NCI-H1105 (cell line): ENCODE data around the gene SFTPB.
"Not testable (repeated sequence)": the region's sequence is repeated elsewhere in the genome, so short reads cannot be mapped to it uniquely, and the experiment has no call there.

Experiments used
- DNase-seq: peaks from one replicate; lab custom pipeline; 2025; lab: John Stamatoyannopoulos, UW

SFTPB gene

GRCh38 chr2:85668009-85668856 is at the start of gene SFTPB:
Gene SFTPB (minus strand): TSS chr2:85668199. CDS start chr2:85668183, 16 bp downstream.
- DNase-seq, result peak; percentile 14

- DNase-seq, result no peak
These were observed 49.5 kb upstream of the SFTPB start for GRCh38 chr2:85717308-85718008.

DNA sequence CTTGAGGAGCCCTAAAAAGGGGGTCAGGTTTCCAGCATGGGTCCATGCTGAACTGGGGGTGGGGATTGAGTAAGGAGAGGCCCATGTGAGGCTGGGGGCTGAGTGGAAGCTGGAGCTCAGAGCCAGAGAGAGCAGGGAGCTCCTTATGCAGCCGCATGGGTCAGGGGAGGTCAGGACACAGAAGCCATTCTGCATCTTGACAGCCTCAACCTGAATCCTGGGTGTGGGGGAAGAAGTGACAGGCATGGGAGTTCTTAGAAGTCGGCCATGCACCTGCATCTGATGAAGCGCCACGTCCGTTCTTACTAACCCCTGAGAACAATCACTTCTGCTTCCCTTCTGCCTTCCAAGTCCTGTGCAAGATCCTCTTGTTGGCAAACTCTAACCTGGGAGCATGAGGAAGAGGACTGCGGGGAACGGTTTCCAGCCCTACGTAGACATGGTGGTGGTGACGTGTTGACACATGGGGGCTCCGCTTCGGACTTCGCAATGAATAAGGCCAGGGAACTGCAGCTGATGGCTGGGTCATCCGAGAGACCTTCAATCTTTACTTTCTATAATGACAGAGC is 48.4 kb upstream of the SFTPB start:
- DNase-seq, result no peak

- no peak for DNase-seq
These were observed 46.8 kb upstream of the SFTPB start for GRCh38 chr2:85714841-85715240.

DNA sequence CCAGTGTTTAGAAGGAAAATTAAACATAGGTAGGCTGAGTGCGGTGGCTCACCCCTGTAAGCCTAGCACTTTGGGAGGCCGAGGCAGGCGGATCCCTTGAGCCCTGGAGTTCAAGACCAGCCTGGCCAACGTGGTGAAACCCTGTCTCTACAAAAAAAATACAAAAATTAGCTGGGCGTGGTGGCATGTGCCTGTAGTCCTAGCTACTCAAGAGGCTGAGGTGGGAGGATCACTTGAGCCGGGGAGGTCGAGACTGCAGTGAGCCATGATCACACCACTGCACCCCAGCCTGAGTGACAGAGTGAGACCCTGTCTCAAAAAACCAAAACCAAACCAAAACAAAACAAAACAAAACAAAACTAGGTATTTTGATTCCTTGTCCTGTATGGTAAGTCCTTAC is 46.4 kb upstream of the SFTPB start:
- not testable (repeated sequence) for DNase-seq

GRCh38 chr2:85713836-85714235 is 45.8 kb upstream of the SFTPB start:
- DNase-seq, result peak; percentile 17

GRCh38 chr2:85712849-85713612 is 45.0 kb upstream of the SFTPB start:
- no peak for DNase-seq

DNA sequence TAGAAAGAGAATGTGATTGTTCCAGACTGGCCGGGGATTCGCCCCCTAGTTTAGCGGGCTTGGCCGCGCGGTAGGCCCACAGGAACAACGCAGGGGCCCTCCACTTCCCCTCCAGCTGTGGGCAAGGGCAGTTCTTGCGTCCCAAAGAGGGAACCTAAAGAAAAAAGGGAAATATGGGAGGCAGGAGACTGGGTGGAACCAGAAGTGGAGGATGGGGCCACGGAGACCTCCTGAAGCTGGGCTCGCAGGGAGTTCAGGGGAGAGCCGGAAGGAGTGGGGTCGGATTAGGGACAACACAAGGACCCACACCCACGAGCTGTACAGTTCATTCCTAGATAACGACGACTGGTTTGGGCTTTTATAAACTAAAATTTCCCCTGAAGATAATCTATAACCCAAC is 44.3 kb upstream of the SFTPB start:
- no peak for DNase-seq

DNA sequence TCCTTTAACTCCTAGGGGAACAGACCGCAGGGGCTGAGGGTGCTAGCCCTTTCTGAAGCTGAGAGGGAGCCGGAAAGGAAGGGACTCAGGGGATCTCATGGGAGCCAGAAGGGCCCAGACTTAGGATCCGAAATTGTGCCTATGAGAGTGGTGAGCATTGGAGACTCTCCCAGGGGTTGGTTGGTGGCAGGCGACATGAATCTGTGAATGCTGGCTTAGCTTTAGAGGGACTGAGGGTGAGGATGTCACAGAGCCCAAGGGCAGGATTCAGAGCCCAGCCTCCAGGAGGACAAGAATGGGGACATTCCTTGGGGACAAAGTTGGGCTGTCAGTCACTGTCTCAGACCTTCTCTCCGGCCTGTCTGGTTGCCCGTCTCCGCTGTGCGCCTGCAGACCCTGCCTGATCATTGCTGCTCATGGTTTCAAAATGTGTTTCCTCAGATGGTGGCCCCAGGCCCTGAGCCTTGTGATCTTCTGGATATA is 43.6 kb upstream of the SFTPB start:
- no peak for DNase-seq

GRCh38 chr2:85710687-85711577 is 42.9 kb upstream of the SFTPB start:
- no peak for DNase-seq

DNA sequence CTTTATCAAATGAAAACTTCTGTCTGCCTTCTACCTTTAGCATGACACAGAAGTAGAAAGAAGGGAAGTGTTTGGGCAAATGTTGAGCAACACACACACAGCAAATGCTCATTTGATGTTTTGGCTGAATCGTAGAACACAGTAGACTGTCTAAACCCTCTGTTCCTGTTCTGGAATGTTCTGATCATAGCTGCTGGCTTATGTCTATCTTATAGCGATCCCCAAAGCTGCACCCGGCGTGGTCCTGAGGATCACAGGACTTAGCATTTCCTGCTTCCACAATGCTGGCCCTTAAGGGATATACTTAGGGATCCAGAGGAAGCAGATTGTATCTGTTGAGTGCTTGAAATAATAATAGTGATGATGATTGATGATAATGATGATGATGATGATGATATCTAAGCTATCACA is 41.4 kb upstream of the SFTPB start:
- no peak for DNase-seq

GRCh38 chr2:85708641-85709040 is 40.6 kb upstream of the SFTPB start:
- no peak for DNase-seq

DNA sequence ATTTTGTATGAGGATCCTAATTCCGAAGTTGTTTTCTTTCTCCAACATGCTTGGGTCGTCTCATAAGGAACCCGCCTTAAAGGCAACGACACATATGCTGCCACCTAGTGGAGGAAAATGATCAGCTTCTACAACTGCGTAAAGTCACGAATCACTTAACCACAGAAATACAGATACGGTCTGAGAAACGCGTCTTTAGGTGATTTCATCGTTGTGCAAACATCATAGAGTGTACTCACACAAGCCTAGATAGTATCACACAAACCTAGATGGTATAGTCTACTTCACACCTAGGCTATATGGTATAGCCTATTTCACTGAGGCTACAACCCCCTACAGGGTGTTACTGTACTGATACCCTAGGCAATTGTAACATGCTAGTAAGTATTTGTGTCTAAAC is 39.3 kb upstream of the SFTPB start:
- peak; percentile 57 for DNase-seq

- no peak for DNase-seq
These were observed 38.7 kb upstream of the SFTPB start for GRCh38 chr2:85706599-85707296.

- DNase-seq, result no peak
These were observed 38.1 kb upstream of the SFTPB start for GRCh38 chr2:85706063-85706462.

- DNase-seq, result no peak
These were observed 37.7 kb upstream of the SFTPB start for GRCh38 chr2:85705680-85706039.

- DNase-seq, result no peak
These were observed 37.0 kb upstream of the SFTPB start for GRCh38 chr2:85704800-85705679.

GRCh38 chr2:85704038-85704437 is 36.0 kb upstream of the SFTPB start:
- no peak for DNase-seq

DNA sequence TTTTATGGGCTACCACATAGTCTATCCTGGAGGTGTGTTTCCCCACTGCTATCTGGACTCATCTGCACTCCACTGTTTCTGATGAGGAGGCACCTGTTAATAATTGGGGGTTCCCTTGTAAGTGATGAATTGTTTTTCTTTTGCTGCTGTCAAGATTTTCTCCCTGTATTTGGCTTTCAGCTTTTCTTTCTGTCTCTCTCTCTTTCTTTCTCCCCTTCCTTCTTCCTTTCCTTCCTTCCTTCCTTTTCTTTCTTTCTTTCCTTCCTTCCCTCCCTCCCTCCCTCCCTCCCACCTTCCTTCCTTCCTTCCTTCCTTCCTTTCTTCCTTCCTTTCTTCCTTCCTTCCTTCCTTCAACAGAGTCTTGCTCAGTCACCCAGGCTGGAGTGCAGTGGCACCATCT is 35.3 kb upstream of the SFTPB start:
- DNase-seq, result no peak

DNA sequence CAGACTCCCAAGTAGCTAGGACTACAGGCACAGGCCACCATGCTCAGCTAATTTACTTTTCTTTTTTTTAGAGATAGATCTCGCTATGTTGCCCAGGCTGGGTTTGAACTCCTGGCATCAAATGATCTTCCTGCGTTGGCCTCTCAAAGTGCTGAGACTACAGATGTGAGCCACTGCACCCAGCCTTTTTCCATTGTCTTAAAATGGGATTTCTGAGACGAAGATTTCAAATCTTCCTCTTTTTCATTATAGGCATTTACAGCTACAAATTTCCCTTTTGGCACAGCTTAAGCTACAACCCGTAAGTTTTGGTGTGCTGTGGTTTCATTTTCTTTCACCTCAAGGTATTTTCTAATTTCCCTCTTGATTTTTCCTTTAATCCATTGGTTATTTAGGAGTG is 34.8 kb upstream of the SFTPB start:
- DNase-seq, result no peak
